K562 (cell line): Measurements from ENCODE around the gene ATP8B2.

ENCODE experiments used
- FOSL1 ChIP-seq: fragments of 200-800 bp; sonication (Bioruptor generic); conservative IDR thresholded peaks from 2 replicates; pipeline ENCODE4 v1.6.1; 2016; ENCODE audit warnings: missing genetic modification characterization, missing compliant biosample characterization
- FOXM1 ChIP-seq, 2 experiments: fragments of 450-650 bp in 1 of 2; sonication (generic) in 1 of 2; formaldehyde crosslinking in 1 of 2; IDR thresholded peaks; 2 replicates each; pipeline versions ENCODE4 v1.6.1 to v1.9.0; 2017 to 2022; ENCODE audit warnings: low read depth in 2 of 2, mild to moderate bottlenecking in 2 of 2, missing genetic modification reagents in 1 of 2, moderate library complexity in 1 of 2
- GATA2 ChIP-seq: sonication (generic); formaldehyde crosslinking; IDR thresholded peaks from 2 replicates; pipeline ENCODE4 v1.4.0; 2020; ENCODE audit warnings: mild to moderate bottlenecking, missing genetic modification reagents
- HEY1 ChIP-seq: fragments of 250-450 bp; sonication (Bioruptor Pico); IDR thresholded peaks from 2 replicates; pipeline ENCODE4 v1.5.0; 2020; ENCODE audit warnings: mild to moderate bottlenecking, moderate library complexity, borderline replicate concordance
- HMG20A ChIP-seq: fragments of 450-650 bp; formaldehyde crosslinking; conservative IDR thresholded peaks from 2 replicates; pipeline ENCODE4 v1.4.0; 2020; ENCODE audit warnings: mild to moderate bottlenecking, mixed read lengths
- HMGXB4 ChIP-seq: sonication (generic); formaldehyde crosslinking; IDR thresholded peaks from 2 replicates; pipeline ENCODE4 v1.8.1; 2023; ENCODE audit warnings: mild to moderate bottlenecking, missing genetic modification reagents
- JUN ChIP-seq, 2 experiments: sonication (generic) in 1 of 2; formaldehyde crosslinking in 1 of 2; IDR thresholded peaks; 2 replicates each; pipeline versions ENCODE4 v1.6.1 to v1.8.0; 2012 to 2022; ENCODE audit warnings: borderline replicate concordance in 2 of 2, mild to moderate bottlenecking in 2 of 2, improper control_type of control experiment in 1 of 2, low read depth in 1 of 2, low read length in 1 of 2, missing genetic modification reagents in 1 of 2
- JUND ChIP-seq, 2 experiments: IDR thresholded peaks; 2 replicates in 1 of 2; 3 replicates in 1 of 2; pipeline ENCODE4 v1.6.1; 2011; ENCODE audit warnings: borderline replicate concordance in 2 of 2, low read depth in 2 of 2, low read length in 2 of 2, improper control_type of control experiment in 1 of 2, missing biosample characterization in 1 of 2, missing genetic modification characterization in 1 of 2, missing genetic modification reagents in 1 of 2
- KDM4B ChIP-seq, 2 experiments: fragments of 450-650 bp in 1 of 2; sonication (generic) in 1 of 2; IDR thresholded peaks; 2 replicates each; pipeline ENCODE4 v1.6.1; 2016 to 2017; ENCODE audit warnings: borderline replicate concordance in 2 of 2, antibody characterized with exemption in 1 of 2, low read depth in 1 of 2, mild to moderate bottlenecking in 1 of 2
- MAZ ChIP-seq, 2 experiments: fragments of 450-650 bp in 1 of 2; sonication (generic) in 1 of 2; formaldehyde crosslinking; IDR thresholded peaks in 1 of 2; conservative IDR thresholded peaks in 1 of 2; 2 replicates each; pipeline versions ENCODE4 v1.4.0 to v1.5.0; 2020; ENCODE audit warnings: mild to moderate bottlenecking in 1 of 2, missing genetic modification reagents in 1 of 2
- POLR2AphosphoS5 ChIP-seq: IDR thresholded peaks from 2 replicates; pipeline ENCODE4 v1.6.1; 2011; ENCODE audit warnings: mild to moderate bottlenecking, low read depth, low read length, moderate library complexity; ENCODE audit not compliant: control insufficient read depth, insufficient read depth
- SP1 ChIP-seq: sonication (generic); formaldehyde crosslinking; IDR thresholded peaks from 2 replicates; pipeline ENCODE4 v1.8.1; 2022; ENCODE audit warnings: mild to moderate bottlenecking, missing genetic modification reagents
- ZNF398 ChIP-seq: fragments of 250-450 bp; sonication (Bioruptor Pico); IDR thresholded peaks from 2 replicates; pipeline ENCODE4 v1.8.0; 2021; ENCODE audit warnings: moderate library complexity, mild to moderate bottlenecking, inconsistent platforms

DNA sequence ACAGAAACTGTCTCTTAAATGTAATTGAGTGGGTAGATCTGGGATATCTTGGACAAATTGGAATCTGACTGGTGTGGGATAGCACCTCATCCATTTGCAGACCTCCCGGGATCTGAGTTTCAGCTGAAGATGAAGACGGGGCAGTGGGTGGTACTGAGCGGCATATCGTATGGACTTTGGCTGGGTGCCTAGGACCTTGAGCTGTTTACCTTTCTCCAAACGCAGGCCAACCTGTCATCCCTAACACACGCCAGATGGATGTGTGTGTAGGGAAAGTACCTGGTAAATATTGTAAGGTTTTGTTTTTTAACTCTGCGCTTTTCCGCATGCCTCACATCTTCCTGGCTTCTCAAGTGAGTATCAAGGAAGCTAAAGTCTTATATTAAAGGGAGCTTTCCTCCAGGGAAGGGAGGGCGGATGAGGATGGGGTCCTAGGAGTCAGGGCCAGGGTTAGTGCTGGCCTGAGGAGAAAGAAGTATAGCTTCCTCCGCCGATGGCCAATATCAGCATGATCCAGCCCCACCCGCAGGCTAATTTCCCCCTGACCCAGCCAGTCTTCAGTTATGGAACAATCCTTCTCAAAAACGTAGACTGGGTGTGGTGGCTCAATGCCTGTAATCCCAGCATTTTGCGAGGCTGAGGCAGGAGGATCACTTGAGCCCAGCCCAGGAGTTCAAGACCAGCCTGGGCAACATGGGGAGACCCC lies 26.2 kb downstream of the ATP8B2 start:
- TF ChIP-seq ZNF398 (CRISPR knock-in tag) (no peak), POLR2AphosphoS5 (no peak), HEY1 (CRISPR knock-in tag) (no peak), HMG20A (CRISPR knock-in tag) (no peak), FOXM1 (IDR thresholded peaks at IDR 0.05; ENCODE audit: low read depth) (no peak), FOXM1 (CRISPR knock-in tag; IDR thresholded peaks at IDR 0.05; ENCODE audit: low read depth) (no peak), JUN (IDR thresholded peaks at IDR 0.05; ENCODE audit: borderline replicate concordance, low read depth, low read length) (no peak), JUN (CRISPR knock-in tag; IDR thresholded peaks at IDR 0.05; ENCODE audit: borderline replicate concordance) (no peak), KDM4B (IDR thresholded peaks at IDR 0.05; ENCODE audit: borderline replicate concordance in 2 of 2, low read depth in 1 of 2) (no peak), JUND (IDR thresholded peaks at IDR 0.05; ENCODE audit: borderline replicate concordance, low read depth, low read length) (no peak), JUND (tag; IDR thresholded peaks at IDR 0.05; ENCODE audit: borderline replicate concordance, low read depth, low read length) (no peak), HMGXB4 (no peak), FOSL1 (tag) (no peak), SP1 (no peak), MAZ (CRISPR knock-in tag; conservative IDR thresholded peaks at IDR 0.05 in 1 of 2, IDR thresholded peaks at IDR 0.05 in 1 of 2) (no peak), GATA2 (CRISPR knock-in tag) (no peak)
